Mucosa of gallbladder (tissue), 1 donor: ENCODE results near the gene POLR1G. TPM values are rescaled to one million over a fixed set of nuclear protein-coding genes. Genes with fewer than 3 reads are reported as not detected.

ENCODE experiments used
- DNase-seq: peaks from one replicate; pipeline ENCODE4 v3.0.0-alpha.2; 2020; ENCODE audit warnings: low spot score
- total RNA-seq: library from RNA; stranded (reverse); gene quantifications from one replicate; pipeline ENCODE4 v1.2.1, GENCODE V29; 2021
- donor health status: DM: no; HTN: no; CAD: no.

Gene POLR1G
- total RNA-seq, 1 donor from 2014 or later = 4.9 TPM

GRCh38 chr19:45446295-45446694 lies 39.9 kb downstream of the POLR1G start:
- DNase-seq = no peak

DNA sequence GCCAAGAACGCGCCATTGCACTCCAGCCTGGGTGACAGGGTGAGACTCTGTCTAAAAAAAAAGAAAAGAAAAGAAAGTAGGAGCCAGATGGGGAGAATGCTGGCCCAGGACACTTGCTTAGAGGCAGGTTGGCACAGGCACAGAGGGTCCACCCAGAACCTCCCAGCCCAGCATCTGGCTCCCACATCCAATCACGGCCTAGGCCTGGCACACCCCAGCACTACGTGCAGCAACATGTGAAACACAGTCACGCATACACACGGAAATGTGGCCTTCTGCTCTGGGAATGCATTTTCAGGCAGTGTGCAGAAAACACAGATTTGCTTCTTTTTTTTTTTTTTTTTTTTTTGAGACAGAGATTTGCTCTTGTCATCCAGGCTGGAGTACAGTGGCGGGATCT lies 40.5 kb downstream of the POLR1G start:
- DNase-seq = no peak

GRCh38 chr19:45448425-45448756 lies 41.9 kb downstream of the POLR1G start:
- DNase-seq = no peak

DNA sequence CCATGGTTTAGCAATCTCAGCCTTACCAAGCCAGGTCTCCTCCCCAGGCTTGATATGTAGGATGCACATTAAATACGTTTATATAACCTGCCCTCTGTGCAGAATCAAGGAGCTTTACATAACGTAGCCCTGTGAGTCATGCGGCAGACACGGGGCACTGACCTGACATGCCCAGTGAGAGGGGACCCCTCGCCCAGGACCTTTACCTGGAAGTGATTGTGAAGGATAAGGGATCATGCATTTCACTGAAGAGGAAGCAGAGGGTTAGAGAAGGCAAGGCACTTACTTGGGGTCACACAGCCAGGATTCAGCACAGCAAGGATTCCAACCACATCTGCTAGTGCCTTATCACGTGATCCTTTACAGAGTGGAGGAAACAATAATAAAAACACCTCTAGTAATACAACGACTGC lies 42.4 kb downstream of the POLR1G start:
- DNase-seq = no peak

DNA sequence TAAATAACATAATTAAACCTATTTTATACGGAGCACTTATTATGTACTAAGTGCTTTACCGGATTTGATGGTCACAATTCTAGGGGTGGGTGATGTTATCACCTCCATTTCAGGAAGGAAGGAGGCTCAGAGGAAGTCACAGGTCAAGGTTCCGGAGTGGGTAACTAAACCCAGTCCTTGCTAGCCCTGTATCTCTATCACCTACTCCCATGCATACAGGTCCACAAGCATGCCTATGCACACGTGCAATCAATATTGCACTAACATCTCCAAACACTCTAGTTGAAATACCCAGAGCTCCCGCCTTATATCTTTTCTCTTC lies 43.5 kb downstream of the POLR1G start:
- DNase-seq = no peak

GRCh38 chr19:45451131-45451849 lies 44.8 kb downstream of the POLR1G start:
- DNase-seq = no peak

GRCh38 chr19:45451850-45452387 lies 45.5 kb downstream of the POLR1G start:
- no peak for DNase-seq

DNA sequence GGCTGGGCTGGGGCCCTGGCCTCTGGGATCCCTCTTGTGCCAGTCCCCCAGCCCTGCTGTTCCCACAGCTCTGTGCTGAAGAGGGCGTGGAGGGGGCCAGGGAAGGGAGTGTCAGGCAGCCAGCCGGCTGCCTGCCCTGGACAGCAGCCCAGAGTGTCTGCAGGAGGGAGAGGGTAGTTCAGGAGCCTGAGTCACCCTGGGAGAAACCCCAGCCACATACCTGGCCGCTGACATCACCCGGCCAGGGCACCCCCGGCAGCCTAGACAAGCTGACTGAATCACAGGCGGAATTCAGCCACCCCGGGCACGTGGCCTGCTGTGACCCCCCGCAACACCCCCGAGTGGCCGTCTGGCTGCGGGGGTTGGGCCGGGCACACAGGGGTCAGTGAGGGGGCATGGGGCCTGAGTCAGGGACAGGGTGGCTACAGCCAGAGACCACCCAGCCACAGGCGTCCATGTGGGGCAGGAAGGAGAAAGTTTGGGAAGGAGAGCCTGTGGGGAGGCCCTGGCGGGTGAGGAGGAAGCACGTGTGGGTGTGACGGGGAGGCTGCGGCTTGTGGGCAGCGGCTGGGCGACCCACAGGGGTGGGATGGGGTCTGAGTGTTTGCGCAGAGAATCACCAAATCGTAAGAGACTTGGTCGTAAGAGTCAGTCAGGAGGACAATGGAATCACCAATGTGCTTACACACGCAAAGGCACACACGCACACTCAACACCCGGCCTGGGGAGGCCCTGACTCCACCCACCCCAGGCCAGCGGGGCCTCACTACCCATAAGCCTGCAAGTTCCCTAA lies 49.5 kb downstream of the POLR1G start:
- peak; percentile 94 for DNase-seq

GRCh38 chr19:45456500-45456815 lies 50.0 kb downstream of the POLR1G start:
- DNase-seq = no peak

- no peak for DNase-seq
These were observed 51.3 kb downstream of the POLR1G start for GRCh38 chr19:45457776-45458175.

Other genes starting within 250 kb of the POLR1G start
- gene NKPD1, start 245.7 kb upstream of the POLR1G start, total RNA-seq = 0.52 TPM
- gene TRAPPC6A, start 228.4 kb upstream of the POLR1G start, total RNA-seq = 26.8 TPM
- 21.7 TPM for gene BLOC1S3, start 227.9 kb upstream of the POLR1G start, total RNA-seq
- 9.0 TPM for gene EXOC3L2, start 161.2 kb upstream of the POLR1G start, total RNA-seq
- gene MARK4, start 155.4 kb upstream of the POLR1G start, total RNA-seq = 38.8 TPM
- not detected for gene CKM, start 83.8 kb upstream of the POLR1G start, total RNA-seq
- 0.23 TPM for gene KLC3, start 65.9 kb upstream of the POLR1G start, total RNA-seq
- gene ERCC2, start 36.1 kb upstream of the POLR1G start, total RNA-seq = 23.8 TPM
- gene PPP1R13L, start 1.6 kb upstream of the POLR1G start, total RNA-seq = 54.2 TPM
- gene ERCC1, start 17.3 kb downstream of the POLR1G start, total RNA-seq = 57.0 TPM
- gene FOSB, start 61.4 kb downstream of the POLR1G start, total RNA-seq = 7.2 TPM
- 10.7 TPM for gene RTN2, start 90.4 kb downstream of the POLR1G start, total RNA-seq
- 2.2 TPM for gene PPM1N, start 91.8 kb downstream of the POLR1G start, total RNA-seq
- gene VASP, start 100.8 kb downstream of the POLR1G start, total RNA-seq = 137 TPM
- gene OPA3, start 178.2 kb downstream of the POLR1G start, total RNA-seq = 11.5 TPM
- 2.2 TPM for gene GPR4, start 195.6 kb downstream of the POLR1G start, total RNA-seq
- 68.4 TPM for gene EML2, start 232.8 kb downstream of the POLR1G start, total RNA-seq